IPS-NIHi11 (cell line): ENCODE data around the gene SLC25A21.
A peak's percentile ranks its signal among the peaks of the same experiment; 100 is the strongest.
"Not testable (repeated sequence)": the region's sequence is repeated elsewhere in the genome, so short reads cannot be mapped to it uniquely, and the experiment has no call there.

Source experiments
- DNase-seq: peaks from one replicate; pipeline ENCODE4 v3.0.0; 2012; ENCODE audit warnings: mixed read lengths, low spot score

The SLC25A21 gene

GRCh38 chr14:36863271-36863670, 309.1 kb downstream of the SLC25A21 start:
- DNase-seq, result no peak

- not testable (repeated sequence) for DNase-seq
These were observed 310.2 kb downstream of the SLC25A21 start for GRCh38 chr14:36862237-36862636.

- no peak for DNase-seq
These were observed 311.6 kb downstream of the SLC25A21 start for GRCh38 chr14:36860831-36861230.

- DNase-seq, result no peak
These were observed 313.3 kb downstream of the SLC25A21 start for GRCh38 chr14:36859119-36859518.

GRCh38 chr14:36857842-36858445, 314.5 kb downstream of the SLC25A21 start:
- no peak for DNase-seq

- peak; percentile 19 for DNase-seq
These were observed 315.3 kb downstream of the SLC25A21 start for GRCh38 chr14:36857136-36857535.

GRCh38 chr14:36856095-36856878, 316.1 kb downstream of the SLC25A21 start:
- DNase-seq, result no peak

- DNase-seq, result no peak
These were observed 317.0 kb downstream of the SLC25A21 start for GRCh38 chr14:36855396-36855795.

- DNase-seq, result no peak
These were observed 319.3 kb downstream of the SLC25A21 start for GRCh38 chr14:36852981-36853691.

GRCh38 chr14:36848213-36848612, 324.2 kb downstream of the SLC25A21 start:
- no peak for DNase-seq

- DNase-seq, result no peak
These were observed 325.0 kb downstream of the SLC25A21 start for GRCh38 chr14:36847366-36847765.

GRCh38 chr14:36845356-36846012, 326.9 kb downstream of the SLC25A21 start:
- DNase-seq, result no peak

- no peak for DNase-seq
These were observed 327.8 kb downstream of the SLC25A21 start for GRCh38 chr14:36844443-36845195.

GRCh38 chr14:36843410-36843809, 329.0 kb downstream of the SLC25A21 start:
- no peak for DNase-seq

- no peak for DNase-seq
These were observed 337.3 kb downstream of the SLC25A21 start for GRCh38 chr14:36835128-36835527.

- DNase-seq, result no peak
These were observed 338.1 kb downstream of the SLC25A21 start for GRCh38 chr14:36834293-36834692.

GRCh38 chr14:36829547-36829946, 342.9 kb downstream of the SLC25A21 start:
- DNase-seq, result no peak

GRCh38 chr14:36827861-36828260, 344.5 kb downstream of the SLC25A21 start:
- DNase-seq, result no peak

GRCh38 chr14:36826614-36827013, 345.8 kb downstream of the SLC25A21 start:
- no peak for DNase-seq

GRCh38 chr14:36824854-36825253, 347.6 kb downstream of the SLC25A21 start:
- DNase-seq, result no peak

GRCh38 chr14:36823651-36824050, 348.8 kb downstream of the SLC25A21 start:
- DNase-seq, result no peak

- no peak for DNase-seq
These were observed 349.7 kb downstream of the SLC25A21 start for GRCh38 chr14:36822685-36823084.
